GM23248 (cell line): ENCODE measurements around the gene IGF2BP2. TPM values are rescaled to one million over a fixed set of nuclear protein-coding genes. Genes with fewer than 3 reads are reported as not detected.

Experiments
- DNase-seq: peaks from one replicate; pipeline ENCODE4 v3.0.0-alpha.2; 2015
- H2AFZ ChIP-seq: fragments of 200-600 bp; sonication (generic); 2 replicates; pipeline ENCODE4 v1.6.1; 2016; ENCODE audit warnings: antibody characterized with exemption
- H3F3A ChIP-seq: fragments of 200-600 bp; sonication (generic); 2 replicates; pipeline ENCODE4 v1.6.1; 2016; ENCODE audit warnings: mild to moderate bottlenecking, antibody characterized with exemption, mixed run types; ENCODE audit not compliant: insufficient read depth
- H3K27ac ChIP-seq: fragments of 200-600 bp; sonication (generic); 2 replicates; pipeline ENCODE4 v1.5.1; 2016; ENCODE audit warnings: mild to moderate bottlenecking
- H3K27me3 ChIP-seq: fragments of 200-600 bp; sonication (generic); replicated peaks from 2 replicates; pipeline ENCODE4 v1.6.1; 2016; ENCODE audit warnings: mild to moderate bottlenecking; ENCODE audit not compliant: insufficient read depth
- H3K36me3 ChIP-seq: fragments of 200-600 bp; sonication (generic); 2 replicates; pipeline ENCODE4 v1.6.1; 2016; ENCODE audit warnings: low read depth, mild to moderate bottlenecking
- H3K4me1 ChIP-seq: fragments of 200-600 bp; sonication (generic); 2 replicates; pipeline ENCODE4 v1.6.1; 2016; ENCODE audit warnings: mild to moderate bottlenecking; ENCODE audit not compliant: insufficient read depth
- H3K4me2 ChIP-seq: fragments of 200-600 bp; sonication (generic); one replicate; pipeline ENCODE4 v1.6.1; 2016; ENCODE audit warnings: mild to moderate bottlenecking; ENCODE audit not compliant: unreplicated experiment
- H3K4me3 ChIP-seq: fragments of 200-600 bp; sonication (generic); 2 replicates; pipeline ENCODE4 v1.5.1; 2016; ENCODE audit warnings: mild to moderate bottlenecking
- H3K79me2 ChIP-seq: fragments of 200-600 bp; sonication (generic); 2 replicates; pipeline ENCODE4 v1.6.1; 2016; ENCODE audit warnings: mild to moderate bottlenecking; ENCODE audit not compliant: insufficient read depth
- H3K9ac ChIP-seq: fragments of 200-600 bp; sonication (generic); 2 replicates; pipeline ENCODE4 v1.6.1; 2016; ENCODE audit warnings: mild to moderate bottlenecking
- H3K9me2 ChIP-seq: fragments of 200-600 bp; sonication (generic); 2 replicates; pipeline ENCODE4 v1.6.1; 2016; ENCODE audit warnings: mixed run types, mild to moderate bottlenecking, moderate library complexity; ENCODE audit not compliant: insufficient read depth
- H3K9me3 ChIP-seq: fragments of 200-600 bp; sonication (generic); one replicate; pipeline ENCODE4 v1.6.1; 2017; ENCODE audit warnings: low read depth
- H4K20me1 ChIP-seq: fragments of 200-600 bp; sonication (generic); 2 replicates; pipeline ENCODE4 v1.6.0; 2016; ENCODE audit not compliant: insufficient read depth
- EZH2 ChIP-seq: fragments of 200-600 bp; sonication (generic); IDR thresholded peaks from 2 replicates; pipeline ENCODE4 v1.6.1; 2018; ENCODE audit warnings: antibody characterized with exemption, mild to moderate bottlenecking; ENCODE audit not compliant: insufficient read depth, poor library complexity, severe bottlenecking
- EZH2phosphoT487 ChIP-seq: fragments of 200-600 bp; sonication (generic); IDR thresholded peaks from 2 replicates; pipeline ENCODE4 v1.6.1; 2018; ENCODE audit warnings: antibody characterized with exemption, moderate library complexity, mild to moderate bottlenecking, low read depth; ENCODE audit not compliant: insufficient read depth
- WGBS, 2 experiments: methylation state at CpG; one replicate each; pipeline ENCODE4 v1.1.6; 2015 to 2017; ENCODE audit warnings: low lambda C conversion rate in 2 of 2, low coverage in 1 of 2; ENCODE audit errors: missing lambda C conversion rate in 2 of 2; 5-methylcytosine and 5-hydroxymethylcytosine counted together
- in situ Hi-C: fragments of 300-500 bp; cut with MboI; formaldehyde crosslinking; loops from 2 replicates; pipeline ENCODE4 v1.15.0; 2020
- polyA plus RNA-seq: library from polyadenylated mRNA; unstranded; fragments of >200 nt; fragmentation: Nextera tagmentation; extraction: Ambion mirVana; gene quantifications from 2 replicates; pipeline ENCODE4 v1.2.1, GENCODE V29; 2016
- total RNA-seq: library from RNA; depleted of rRNA; stranded (reverse); fragments of >200 nt; shearing (Covaris generic); gene quantifications from 2 replicates; pipeline ENCODE4 v1.2.3, GENCODE V29; 2014

Gene IGF2BP2
- total and polyA plus RNA-seq, 2 experiments from 2014 or later = 60.6 to 62.5 TPM

DNA sequence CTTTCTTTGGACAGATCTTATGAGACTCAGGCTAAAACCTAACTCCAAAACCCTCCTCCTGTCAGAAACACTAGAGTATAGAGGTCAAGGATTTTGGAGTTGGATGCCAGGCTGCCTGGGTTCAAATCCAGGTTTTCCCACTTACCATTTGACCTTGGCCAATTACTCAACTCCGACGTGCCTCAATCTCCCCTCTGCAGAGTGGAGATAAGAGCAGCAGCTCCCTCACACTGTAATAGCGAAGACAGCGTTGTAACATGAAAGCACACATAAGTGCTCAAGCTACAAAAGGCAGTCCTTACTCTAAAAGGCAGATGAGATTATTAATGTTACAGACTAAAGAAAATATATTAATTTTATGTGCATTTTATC, 90.1 kb downstream of the IGF2BP2 start:
- H3K4me2 ChIP-seq = no peak overlapping the region
- no peak overlapping the region for H3K4me3 ChIP-seq
- DNase-seq = no peak
- H3K36me3 ChIP-seq = no peaks in the 10 kb centered on the region
- no peak for TF ChIP-seq EZH2
- no peak for TF ChIP-seq EZH2phosphoT487
- H3K27me3 ChIP-seq = no peaks in the 10 kb centered on the region
- H3K9me3 ChIP-seq = no peaks in the 10 kb centered on the region
- H3F3A ChIP-seq = peaks cover 54% of the 10 kb centered on the region
- peaks cover 94% of the 10 kb centered on the region for H3K79me2 ChIP-seq
- H3K4me1 ChIP-seq = peaks cover 76% of the 10 kb centered on the region
- WGBS, 2 experiments = 75 to 76% methylated on average over 4 of the region's 4 CpGs
- H3K9me2 ChIP-seq = no peaks in the 10 kb centered on the region
- no peaks in the 10 kb centered on the region for H4K20me1 ChIP-seq
- peak overlapping the region; percentile 9; the same call in 1 of the 2 replicates for H3K27ac ChIP-seq
- no peak overlapping the region for H2AFZ ChIP-seq
- H3K9ac ChIP-seq = no peak overlapping the region
- in situ Hi-C loops = no loop called here

DNA sequence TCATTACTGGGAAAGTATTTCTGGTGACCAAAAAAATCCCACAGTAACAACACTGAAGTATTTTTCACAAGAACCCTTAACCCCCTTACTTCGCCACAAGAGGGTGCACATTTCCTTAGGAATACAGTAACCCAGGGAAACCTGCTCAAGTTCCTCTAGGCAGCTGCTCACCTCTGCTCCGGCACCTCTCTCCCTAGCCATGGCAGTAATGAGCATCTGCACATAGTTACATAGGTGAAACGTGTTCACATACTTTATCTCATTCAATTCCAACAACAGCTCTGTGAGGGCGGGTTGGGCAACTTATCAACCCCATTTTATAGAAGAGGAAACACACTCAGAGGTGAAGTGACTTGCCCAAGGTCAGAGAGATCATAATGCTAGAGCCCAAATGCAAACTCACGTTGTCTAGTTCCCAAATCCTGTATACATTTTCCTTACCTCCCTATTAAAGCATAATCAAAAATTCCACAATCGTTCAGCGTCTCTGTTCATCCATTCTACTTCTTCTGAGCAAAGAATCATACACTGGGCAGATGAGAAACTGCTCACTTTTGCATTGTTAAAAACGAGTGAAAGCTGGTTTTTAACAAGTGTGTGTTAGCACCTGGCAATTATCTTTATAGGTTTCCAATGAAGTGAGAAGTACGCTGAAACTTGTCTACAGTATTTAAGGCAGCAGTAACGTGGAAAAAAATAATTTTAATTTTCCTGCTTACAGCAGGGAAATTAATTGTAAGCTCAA, 90.7 kb downstream of the IGF2BP2 start:
- H3K36me3 ChIP-seq = no peaks in the 10 kb centered on the region
- no peaks in the 10 kb centered on the region for H3K9me3 ChIP-seq
- peaks cover 80% of the 10 kb centered on the region for H3K4me1 ChIP-seq
- no peaks in the 10 kb centered on the region for H4K20me1 ChIP-seq
- TF ChIP-seq EZH2phosphoT487 = no peak
- TF ChIP-seq EZH2 = no peak
- no peak overlapping the region for H2AFZ ChIP-seq
- peak overlapping the region; percentile 81 for H3K27ac ChIP-seq
- no peak overlapping the region for H3K4me3 ChIP-seq
- DNase-seq = peak; percentile 87
- in situ Hi-C loops = no loop called here
- WGBS, 2 experiments = 71 to 77% methylated on average over 10 of the region's 10 CpGs
- peak overlapping the region; percentile 66 for H3K4me2 ChIP-seq
- peaks cover 92% of the 10 kb centered on the region for H3K79me2 ChIP-seq
- H3F3A ChIP-seq = peaks cover 57% of the 10 kb centered on the region
- 0 out of 2 replicates have a peak overlapping the region, but pooled peaks have one; percentile 57 for H3K9ac ChIP-seq
- H3K9me2 ChIP-seq = no peaks in the 10 kb centered on the region
- H3K27me3 ChIP-seq = no peaks in the 10 kb centered on the region

DNA sequence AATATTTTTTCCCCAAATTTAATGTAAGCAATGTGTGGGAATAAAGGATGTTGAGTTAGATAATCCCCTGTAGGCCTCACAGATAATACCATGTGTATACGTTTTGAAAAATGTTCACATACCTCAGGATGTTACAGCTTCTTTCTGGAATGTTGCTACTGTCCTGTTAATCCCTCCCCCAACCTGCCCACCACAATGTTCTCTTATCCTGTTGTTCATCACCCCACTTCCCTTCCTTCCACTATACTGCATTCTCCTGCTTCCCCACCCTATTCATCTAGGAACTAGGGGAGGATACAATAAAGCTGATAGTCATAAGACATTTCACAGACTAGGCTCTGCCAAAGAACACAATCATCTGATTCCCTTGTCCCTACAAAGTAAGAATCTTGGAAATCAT, 92.1 kb downstream of the IGF2BP2 start:
- H3K9me2 ChIP-seq = no peaks in the 10 kb centered on the region
- in situ Hi-C loops = no loop called here
- peak overlapping the region; percentile 57 for H3K9ac ChIP-seq
- 0% methylated on average over 1 of the region's 1 CpG for WGBS, 2 experiments
- H3K4me2 ChIP-seq = peak overlapping the region; percentile 66
- no peak for TF ChIP-seq EZH2
- TF ChIP-seq EZH2phosphoT487 = no peak
- peak overlapping the region; percentile 32; the same call in 1 of the 2 replicates for H3K4me3 ChIP-seq
- no peaks in the 10 kb centered on the region for H3K27me3 ChIP-seq
- H3K36me3 ChIP-seq = no peaks in the 10 kb centered on the region
- peak overlapping the region; percentile 81 for H3K27ac ChIP-seq
- H3K4me1 ChIP-seq = peaks cover 81% of the 10 kb centered on the region
- H4K20me1 ChIP-seq = no peaks in the 10 kb centered on the region
- H3K79me2 ChIP-seq = peaks cover 88% of the 10 kb centered on the region
- peak; percentile 85 for DNase-seq
- H3F3A ChIP-seq = peaks cover 71% of the 10 kb centered on the region
- no peak overlapping the region for H2AFZ ChIP-seq
- H3K9me3 ChIP-seq = no peaks in the 10 kb centered on the region

DNA sequence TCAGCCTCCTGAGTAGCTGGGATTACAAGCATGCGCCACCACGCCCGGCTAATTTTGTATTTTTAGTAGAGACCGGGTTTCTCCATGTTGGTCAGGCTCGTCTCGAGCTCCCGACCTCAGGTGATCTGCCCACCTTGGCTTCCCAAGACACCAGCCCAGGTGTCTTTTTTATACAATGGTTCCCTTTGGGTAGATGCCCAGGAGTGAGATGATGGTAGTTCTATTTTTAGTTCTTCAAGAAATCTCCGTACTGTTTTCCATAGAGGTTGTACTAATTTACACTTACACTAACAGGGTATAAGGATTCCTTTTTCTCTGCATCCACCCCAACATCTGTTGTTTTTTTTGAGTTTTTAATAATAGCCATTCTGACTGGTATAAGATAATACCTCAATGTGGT, 94.3 kb downstream of the IGF2BP2 start:
- 93 to 94% methylated on average over 8 of the region's 8 CpGs for WGBS, 2 experiments
- no peak for TF ChIP-seq EZH2phosphoT487
- TF ChIP-seq EZH2 = no peak
- no peak for DNase-seq
- peaks cover 83% of the 10 kb centered on the region for H3F3A ChIP-seq
- peaks cover 70% of the 10 kb centered on the region for H3K4me1 ChIP-seq
- no peaks in the 10 kb centered on the region for H3K9me2 ChIP-seq
- no peak overlapping the region for H3K9ac ChIP-seq
- H2AFZ ChIP-seq = no peak overlapping the region
- in situ Hi-C loops = no loop called here
- H3K79me2 ChIP-seq = peaks cover 88% of the 10 kb centered on the region
- H3K4me2 ChIP-seq = no peak overlapping the region
- H4K20me1 ChIP-seq = no peaks in the 10 kb centered on the region
- H3K36me3 ChIP-seq = no peaks in the 10 kb centered on the region
- no peaks in the 10 kb centered on the region for H3K9me3 ChIP-seq
- H3K4me3 ChIP-seq = no peak overlapping the region
- H3K27ac ChIP-seq = peak overlapping the region; percentile 81
- no peaks in the 10 kb centered on the region for H3K27me3 ChIP-seq
